WTC11 (cell line): ENCODE results near the gene SAT2. TPM values are rescaled to one million over a fixed set of nuclear protein-coding genes. Genes with fewer than 3 reads are reported as not detected.
A peak's percentile ranks its signal among the peaks of the same experiment; 100 is the strongest.

ENCODE experiments used
- ATAC-seq: fragments of 200-7000 bp; cut with Tn5 transposase; 2 replicates; pipeline ENCODE4 v1.10.0; 2021; ENCODE audit warnings: mild to moderate bottlenecking, moderate library complexity
- Bru-seq: library from RNA; stranded (reverse); fragments of 400-500 nt; gene quantifications from one replicate; lab custom pipeline; 2021; lab: Mats Ljungman, UMichigan
- CTCF ChIA-PET: fragments of 300-600 bp; sonication (Branson Sonifier 250); formaldehyde crosslinking; loops from one replicate; lab custom pipeline; 2021; ENCODE audit warnings: antibody characterized with exemption; lab: Charles Lee
- POLR2A ChIA-PET: fragments of 350-600 bp; sonication (Branson Sonifier 250); formaldehyde crosslinking; loops from one replicate; lab custom pipeline; 2021; ENCODE audit warnings: antibody characterized with exemption; lab: Charles Lee
- DNase-seq: peaks from one replicate; pipeline ENCODE4 v3.0.0; 2021; ENCODE audit warnings: low spot score
- H3K27ac Mint-ChIP-seq: 2 replicates; pipeline ENCODE4 v1.8.0; 2021; ENCODE audit warnings: mixed read lengths
- H3K27me3 Mint-ChIP-seq: 2 replicates; pipeline ENCODE4 v1.8.0; 2021; ENCODE audit warnings: low read depth, mild to moderate bottlenecking, moderate library complexity, mixed read lengths
- H3K36me3 Mint-ChIP-seq: 2 replicates; pipeline ENCODE4 v1.8.0; 2021; ENCODE audit warnings: mixed read lengths
- H3K4me1 Mint-ChIP-seq: 2 replicates; pipeline ENCODE4 v1.8.0; 2022; ENCODE audit warnings: mixed read lengths
- H3K4me3 Mint-ChIP-seq: 2 replicates; pipeline ENCODE4 v1.8.0; 2021; ENCODE audit warnings: mild to moderate bottlenecking, moderate library complexity, mixed read lengths
- H3K9me3 Mint-ChIP-seq: 2 replicates; pipeline ENCODE4 v1.8.0; 2021; ENCODE audit warnings: mixed read lengths
- AFF4 ChIP-seq: sonication (generic); formaldehyde crosslinking; IDR thresholded peaks from 2 replicates; pipeline ENCODE4 v1.8.1; 2023; ENCODE audit warnings: mild to moderate bottlenecking, missing genetic modification reagents, borderline replicate concordance
- CREM ChIP-seq: sonication (generic); formaldehyde crosslinking; IDR thresholded peaks from 2 replicates; pipeline ENCODE4 v1.8.1; 2022; ENCODE audit warnings: mild to moderate bottlenecking, missing genetic modification reagents, moderate library complexity
- ETV6 ChIP-seq: sonication (generic); formaldehyde crosslinking; IDR thresholded peaks from 2 replicates; pipeline ENCODE4 v1.8.1; 2022; ENCODE audit warnings: mild to moderate bottlenecking, missing genetic modification reagents
- HMGA2 ChIP-seq: fragments of 250-450 bp; sonication (Bioruptor Pico); IDR thresholded peaks from 2 replicates; pipeline ENCODE4 v1.4.0; 2021; ENCODE audit warnings: mild to moderate bottlenecking, moderate library complexity
- HMGXB4 ChIP-seq: sonication (generic); formaldehyde crosslinking; IDR thresholded peaks from 2 replicates; pipeline ENCODE4 v1.8.1; 2023; ENCODE audit warnings: mild to moderate bottlenecking, moderate library complexity, missing genetic modification reagents
- NFYB ChIP-seq: sonication (generic); formaldehyde crosslinking; conservative IDR thresholded peaks from 2 replicates; pipeline ENCODE4 v1.8.0; 2022; ENCODE audit warnings: low read depth, missing genetic modification reagents
- PRRX2 ChIP-seq: fragments of 250-450 bp; sonication (Bioruptor Pico); IDR thresholded peaks from 2 replicates; pipeline ENCODE4 v1.8.0; 2021; ENCODE audit warnings: mild to moderate bottlenecking
- SP1 ChIP-seq: sonication (generic); formaldehyde crosslinking; conservative IDR thresholded peaks from 2 replicates; pipeline ENCODE4 v1.8.1; 2022; ENCODE audit warnings: missing genetic modification reagents
- TEAD1 ChIP-seq: sonication (generic); formaldehyde crosslinking; IDR thresholded peaks from 2 replicates; pipeline ENCODE4 v1.8.0; 2022; ENCODE audit warnings: mild to moderate bottlenecking, missing genetic modification reagents
- TP53 ChIP-seq: sonication (generic); formaldehyde crosslinking; IDR thresholded peaks from 2 replicates; pipeline ENCODE4 v1.8.1; 2023; ENCODE audit warnings: mild to moderate bottlenecking, missing genetic modification reagents
- USF1 ChIP-seq: sonication (generic); formaldehyde crosslinking; IDR thresholded peaks from 2 replicates; pipeline ENCODE4 v1.8.0; 2022; ENCODE audit warnings: mild to moderate bottlenecking, missing genetic modification reagents
- USF2 ChIP-seq: sonication (generic); formaldehyde crosslinking; IDR thresholded peaks from 2 replicates; pipeline ENCODE4 v1.8.1; 2023; ENCODE audit warnings: mild to moderate bottlenecking, missing genetic modification reagents, moderate library complexity
- ZNF219 ChIP-seq: sonication (generic); formaldehyde crosslinking; IDR thresholded peaks from 2 replicates; pipeline ENCODE4 v1.8.0; 2023; ENCODE audit warnings: missing genetic modification reagents, mild to moderate bottlenecking, borderline replicate concordance
- ZNF232 ChIP-seq: sonication (generic); formaldehyde crosslinking; IDR thresholded peaks from 2 replicates; pipeline ENCODE4 v1.8.0; 2022; ENCODE audit warnings: mild to moderate bottlenecking, missing genetic modification reagents
- ZNF317 ChIP-seq: sonication (generic); formaldehyde crosslinking; IDR thresholded peaks from 2 replicates; pipeline ENCODE4 v1.8.1; 2023; ENCODE audit warnings: low read depth, mild to moderate bottlenecking, moderate library complexity, missing genetic modification reagents, borderline replicate concordance
- ZNF416 ChIP-seq: fragments of 250-450 bp; sonication (Bioruptor Pico); IDR thresholded peaks from 2 replicates; pipeline ENCODE4 v1.9.0; 2021; ENCODE audit warnings: mild to moderate bottlenecking, inconsistent platforms
- ZNF423 ChIP-seq: fragments of 250-450 bp; sonication (Bioruptor Pico); IDR thresholded peaks from 2 replicates; pipeline ENCODE4 v2.1.2; 2022; ENCODE audit warnings: mild to moderate bottlenecking, moderate library complexity
- long read RNA-seq, 3 experiments: library from RNA in 1 of 3; library from capped mRNA in 1 of 3; library from polyadenylated mRNA in 1 of 3; unstranded in 2 of 3; stranded (forward) in 1 of 3; transcript quantifications; one replicate each; pipeline ENCODE4 v2.0.0, GENCODE V29; 2021
- total RNA-seq: library from RNA; stranded (reverse); gene quantifications from 3 replicates; pipeline ENCODE4 v1.2.3, GENCODE V29; 2021
- TF ChIP-seq, protein P1 (sequence below): sonication (generic); formaldehyde crosslinking; IDR thresholded peaks from 2 replicates; pipeline ENCODE4 v1.8.0; 2023; ENCODE audit warnings: missing genetic modification reagents, mild to moderate bottlenecking, borderline replicate concordance
- TF ChIP-seq, protein P2 (sequence below): fragments of 250-450 bp; sonication (Bioruptor Pico); IDR thresholded peaks from 2 replicates; pipeline ENCODE4 v1.8.0; 2021; ENCODE audit warnings: mild to moderate bottlenecking

SAT2 gene
- total RNA-seq (68.3 to 75.8 TPM (median 73.1 TPM) in 3 replicates), Bru-seq, nascent RNA (percentile 91 among the genes with signal in this experiment)
- long read RNA-seq, experiment 1, transcript SAT2-201 (6 exons, 946 nt): major isoform, 17 of 51 reads
- long read RNA-seq, experiment 1, transcript SAT2-202 (6 exons, 974 nt): major isoform, 17 of 51 reads
- long read RNA-seq, experiment 1, partial matches to known transcripts: 5 of 51 reads
- long read RNA-seq, experiment 1, other reads (novel, unspliced or antisense): 3 of 51 reads
- long read RNA-seq, experiment 2, transcript SAT2-208 (5 exons, 640 nt): minor isoform, 8 of 86 reads
- long read RNA-seq, experiment 2, transcript SAT2-201 (6 exons, 946 nt): major isoform, 26 of 86 reads
- long read RNA-seq, experiment 2, transcript SAT2-202 (6 exons, 974 nt): minor isoform, 23 of 86 reads
- long read RNA-seq, experiment 2, partial matches to known transcripts: 5 of 86 reads
- long read RNA-seq, experiment 2, other reads (novel, unspliced or antisense): 11 of 86 reads
- long read RNA-seq, experiment 3, transcript SAT2-202 (6 exons, 974 nt): minor isoform, 27 of 114 reads
- long read RNA-seq, experiment 3, transcript SAT2-213 (5 exons, 582 nt): minor isoform, 11 of 114 reads
- long read RNA-seq, experiment 3, transcript SAT2-208 (5 exons, 640 nt): minor isoform, 18 of 114 reads
- long read RNA-seq, experiment 3, transcript SAT2-201 (6 exons, 946 nt): major isoform, 38 of 114 reads
- long read RNA-seq, experiment 3, partial matches to known transcripts: 9 of 114 reads
- long read RNA-seq, experiment 3, other reads (novel, unspliced or antisense): 5 of 114 reads

- peaks cover 4% of the 10 kb centered on the region for H3K36me3 Mint-ChIP-seq
- no peaks in the 10 kb centered on the region for H3K27me3 Mint-ChIP-seq
- peak within 1 kb of the TSS; percentile 85 for H3K4me3 Mint-ChIP-seq
- CTCF ChIA-PET: interaction anchor here (0.6 to 3.0 kb wide), 24 partner anchors 9 to 447 kb away, joined by 3 to 41 read pairs (median 4); partner anchors contain the start of genes ATP1B2, EFNB3, FXR2 and SOX15
- POLR2A ChIA-PET: interaction anchor here (0.6 to 3.1 kb wide), 14 partner anchors 12 to 149 kb away, joined by 3 to 40 read pairs (median 6); partner anchors contain the start of genes ATP1B2, DNAH2, MPDU1 and SOX15
- DNase-seq (peak; percentile 99), ATAC-seq (peak; percentile 87)
- no peaks in the 10 kb centered on the region for H3K9me3 Mint-ChIP-seq
- peaks cover 9% of the 10 kb centered on the region for H3K4me1 Mint-ChIP-seq
- peak within 1 kb of the TSS; percentile 85 for H3K27ac Mint-ChIP-seq
- TF ChIP-seq ZNF317 (CRISPR knock-in tag): no peak
- no peak for TF ChIP-seq ZNF232 (CRISPR knock-in tag)
- TF ChIP-seq SP1: peak; percentile 58; the same call in 1 of the 2 replicates
- peak; percentile 56; the same call in 1 of the 2 replicates for TF ChIP-seq TEAD1 (CRISPR knock-in tag)
- TF ChIP-seq ZNF416 (CRISPR knock-in tag): peak; percentile 87
- no peak for TF ChIP-seq AFF4 (CRISPR knock-in tag)
- TF ChIP-seq ZNF423 (CRISPR knock-in tag): peak; percentile 61; the same call in 1 of the 2 replicates
- peak; percentile 34; the same call in 1 of the 2 replicates for TF ChIP-seq USF1 (CRISPR knock-in tag)
- peak; percentile 47 for TF ChIP-seq NFYB
- TF ChIP-seq, protein P1, sequence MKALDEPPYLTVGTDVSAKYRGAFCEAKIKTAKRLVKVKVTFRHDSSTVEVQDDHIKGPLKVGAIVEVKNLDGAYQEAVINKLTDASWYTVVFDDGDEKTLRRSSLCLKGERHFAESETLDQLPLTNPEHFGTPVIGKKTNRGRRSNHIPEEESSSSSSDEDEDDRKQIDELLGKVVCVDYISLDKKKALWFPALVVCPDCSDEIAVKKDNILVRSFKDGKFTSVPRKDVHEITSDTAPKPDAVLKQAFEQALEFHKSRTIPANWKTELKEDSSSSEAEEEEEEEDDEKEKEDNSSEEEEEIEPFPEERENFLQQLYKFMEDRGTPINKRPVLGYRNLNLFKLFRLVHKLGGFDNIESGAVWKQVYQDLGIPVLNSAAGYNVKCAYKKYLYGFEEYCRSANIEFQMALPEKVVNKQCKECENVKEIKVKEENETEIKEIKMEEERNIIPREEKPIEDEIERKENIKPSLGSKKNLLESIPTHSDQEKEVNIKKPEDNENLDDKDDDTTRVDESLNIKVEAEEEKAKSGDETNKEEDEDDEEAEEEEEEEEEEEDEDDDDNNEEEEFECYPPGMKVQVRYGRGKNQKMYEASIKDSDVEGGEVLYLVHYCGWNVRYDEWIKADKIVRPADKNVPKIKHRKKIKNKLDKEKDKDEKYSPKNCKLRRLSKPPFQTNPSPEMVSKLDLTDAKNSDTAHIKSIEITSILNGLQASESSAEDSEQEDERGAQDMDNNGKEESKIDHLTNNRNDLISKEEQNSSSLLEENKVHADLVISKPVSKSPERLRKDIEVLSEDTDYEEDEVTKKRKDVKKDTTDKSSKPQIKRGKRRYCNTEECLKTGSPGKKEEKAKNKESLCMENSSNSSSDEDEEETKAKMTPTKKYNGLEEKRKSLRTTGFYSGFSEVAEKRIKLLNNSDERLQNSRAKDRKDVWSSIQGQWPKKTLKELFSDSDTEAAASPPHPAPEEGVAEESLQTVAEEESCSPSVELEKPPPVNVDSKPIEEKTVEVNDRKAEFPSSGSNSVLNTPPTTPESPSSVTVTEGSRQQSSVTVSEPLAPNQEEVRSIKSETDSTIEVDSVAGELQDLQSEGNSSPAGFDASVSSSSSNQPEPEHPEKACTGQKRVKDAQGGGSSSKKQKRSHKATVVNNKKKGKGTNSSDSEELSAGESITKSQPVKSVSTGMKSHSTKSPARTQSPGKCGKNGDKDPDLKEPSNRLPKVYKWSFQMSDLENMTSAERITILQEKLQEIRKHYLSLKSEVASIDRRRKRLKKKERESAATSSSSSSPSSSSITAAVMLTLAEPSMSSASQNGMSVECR (CRISPR knock-in tag): no peak
- TF ChIP-seq CREM (CRISPR knock-in tag): 0 out of 2 replicates have a peak, but pooled peaks have one; percentile 47
- TF ChIP-seq USF2 (CRISPR knock-in tag): peak; percentile 40
- TF ChIP-seq ETV6 (CRISPR knock-in tag): peak; percentile 76; the same call in 1 of the 2 replicates
- no peak for TF ChIP-seq ZNF219 (CRISPR knock-in tag)
- TF ChIP-seq TP53 (CRISPR knock-in tag): 0 out of 2 replicates have a peak, but pooled peaks have one; percentile 33
- TF ChIP-seq HMGA2 (CRISPR knock-in tag): no peak
- no peak for TF ChIP-seq PRRX2 (CRISPR knock-in tag)
- TF ChIP-seq, protein P2, sequence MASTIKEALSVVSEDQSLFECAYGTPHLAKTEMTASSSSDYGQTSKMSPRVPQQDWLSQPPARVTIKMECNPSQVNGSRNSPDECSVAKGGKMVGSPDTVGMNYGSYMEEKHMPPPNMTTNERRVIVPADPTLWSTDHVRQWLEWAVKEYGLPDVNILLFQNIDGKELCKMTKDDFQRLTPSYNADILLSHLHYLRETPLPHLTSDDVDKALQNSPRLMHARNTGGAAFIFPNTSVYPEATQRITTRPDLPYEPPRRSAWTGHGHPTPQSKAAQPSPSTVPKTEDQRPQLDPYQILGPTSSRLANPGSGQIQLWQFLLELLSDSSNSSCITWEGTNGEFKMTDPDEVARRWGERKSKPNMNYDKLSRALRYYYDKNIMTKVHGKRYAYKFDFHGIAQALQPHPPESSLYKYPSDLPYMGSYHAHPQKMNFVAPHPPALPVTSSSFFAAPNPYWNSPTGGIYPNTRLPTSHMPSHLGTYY (CRISPR knock-in tag): no peak
- TF ChIP-seq HMGXB4: 0 out of 2 replicates have a peak, but pooled peaks have one; percentile 4
Observed at GRCh38 chr17:7627250-7628121, at the start of gene SAT2. TSS of gene SAT2 (minus strand) at chr17:7627821. CDS start at chr17:7627635, 186 bp downstream.
